Aorta (tissue), 5 donors: ENCODE data around the gene NGF. TPM values are rescaled to one million over a fixed set of nuclear protein-coding genes. Genes with fewer than 3 reads are reported as not detected.
A peak's percentile ranks its signal among the peaks of the same experiment; 100 is the strongest.
"Not testable (repeated sequence)": the region's sequence is repeated elsewhere in the genome, so short reads cannot be mapped to it uniquely, and the experiment has no call there.

ENCODE experiments used
- ATAC-seq: fragments of 200-7000 bp; cut with Tn5 transposase; one replicate; pipeline ENCODE4 v1.9.1; 2022; ENCODE audit warnings: moderate library complexity; ENCODE audit not compliant: low FRiP score
- DNase-seq, 2 donors: peaks; one replicate each; pipeline ENCODE4 v3.0.0-alpha.2; 2020
- H3K27ac ChIP-seq, 2 donors: one replicate each; pipeline ENCODE4 v1.5.1; 2013; ENCODE audit warnings: low read length in 2 of 2, mild to moderate bottlenecking in 2 of 2, moderate library complexity in 2 of 2, control low read depth in 1 of 2, inconsistent platforms in 1 of 2, low read depth in 1 of 2
- H3K27me3 ChIP-seq, 2 donors: one replicate each; pipeline ENCODE4 v1.6.1; 2013; ENCODE audit warnings: control low read depth in 1 of 2, low read length in 1 of 2, mild to moderate bottlenecking in 1 of 2, moderate library complexity in 1 of 2; ENCODE audit not compliant: insufficient read depth in 2 of 2, control insufficient read depth in 1 of 2
- H3K36me3 ChIP-seq, 2 donors: one replicate each; pipeline ENCODE4 v1.6.1; 2013; ENCODE audit warnings: control low read depth in 1 of 2, low read length in 1 of 2, mild to moderate bottlenecking in 1 of 2; ENCODE audit not compliant: insufficient read depth in 2 of 2, control insufficient read depth in 1 of 2
- H3K4me1 ChIP-seq, 2 donors: one replicate each; pipeline ENCODE4 v1.6.1; 2013; ENCODE audit warnings: low read length in 2 of 2, control low read depth in 1 of 2, mild to moderate bottlenecking in 1 of 2, moderate library complexity in 1 of 2; ENCODE audit not compliant: insufficient read depth in 2 of 2, control insufficient read depth in 1 of 2
- H3K4me3 ChIP-seq, 2 donors: one replicate each; pipeline ENCODE4 v1.5.1; 2013; ENCODE audit warnings: low read length in 2 of 2, control low read depth in 1 of 2, mild to moderate bottlenecking in 1 of 2
- H3K9me3 ChIP-seq: one replicate; pipeline ENCODE4 v1.6.1; 2013; ENCODE audit warnings: mild to moderate bottlenecking, low read length; ENCODE audit not compliant: control insufficient read depth
- WGBS, 2 donors: extraction: QIAGEN DNeasy Blood & Tissue Kit; methylation state at CpG; one replicate each; pipeline ENCODE4 v1.1.7; 2013; 5-methylcytosine and 5-hydroxymethylcytosine counted together
- intact Hi-C, 2 donors: fragments of 100-400 bp; cut with DNase I; formaldehyde crosslinking; loops; one replicate each; pipeline versions ENCODE4 v1.14.2 to v1.15.0; 2022
- long read RNA-seq, 2 donors: library from polyadenylated mRNA; unstranded; transcript quantifications; one replicate each; pipeline ENCODE4 v2.0.0, GENCODE V29; 2020 to 2021
- polyA plus RNA-seq, 2 donors: library from polyadenylated mRNA; stranded (reverse); fragments of 200-250 nt; gene quantifications; one replicate each; pipeline ENCODE4 v1.2.3, GENCODE V29; 2013
- total RNA-seq, 2 donors: library from RNA; stranded (reverse); fragmentation: NEBNext Ultra II Directional; extraction: Animal tissue kit (Norgen Biotek cat#: 25700); gene quantifications; one replicate each; pipeline ENCODE4 v1.2.1, GENCODE V29; 2021
- donor health status: healthy with polysubstance abuse.
- donor health status: Bipolar disorder and iron deficiency.
- donor health status: DM: no; HTN: no; CAD: no.
- donor health status: DM: no; HTN: no; CAD: no.
- donor health status: DM: yes; HTN: yes; CAD: no.

NGF gene
- 10 to 100 TPM; 10.2 to 17.2 TPM for total RNA-seq
- 10 to 100 TPM; 14.0 to 39.7 TPM for polyA plus RNA-seq
- long read RNA-seq, donor 1, transcript NGF-201 (3 exons, 1,047 nt), result major isoform, 19 of 55 reads
- long read RNA-seq, donor 1, partial matches to known transcripts, result 3 of 55 reads
- long read RNA-seq, donor 1, other reads (novel, unspliced or antisense), result 33 of 55 reads
- long read RNA-seq, donor 2, partial matches to known transcripts, result 0 of 24 reads
- long read RNA-seq, donor 2, other reads (novel, unspliced or antisense), result 22 of 24 reads

DNA sequence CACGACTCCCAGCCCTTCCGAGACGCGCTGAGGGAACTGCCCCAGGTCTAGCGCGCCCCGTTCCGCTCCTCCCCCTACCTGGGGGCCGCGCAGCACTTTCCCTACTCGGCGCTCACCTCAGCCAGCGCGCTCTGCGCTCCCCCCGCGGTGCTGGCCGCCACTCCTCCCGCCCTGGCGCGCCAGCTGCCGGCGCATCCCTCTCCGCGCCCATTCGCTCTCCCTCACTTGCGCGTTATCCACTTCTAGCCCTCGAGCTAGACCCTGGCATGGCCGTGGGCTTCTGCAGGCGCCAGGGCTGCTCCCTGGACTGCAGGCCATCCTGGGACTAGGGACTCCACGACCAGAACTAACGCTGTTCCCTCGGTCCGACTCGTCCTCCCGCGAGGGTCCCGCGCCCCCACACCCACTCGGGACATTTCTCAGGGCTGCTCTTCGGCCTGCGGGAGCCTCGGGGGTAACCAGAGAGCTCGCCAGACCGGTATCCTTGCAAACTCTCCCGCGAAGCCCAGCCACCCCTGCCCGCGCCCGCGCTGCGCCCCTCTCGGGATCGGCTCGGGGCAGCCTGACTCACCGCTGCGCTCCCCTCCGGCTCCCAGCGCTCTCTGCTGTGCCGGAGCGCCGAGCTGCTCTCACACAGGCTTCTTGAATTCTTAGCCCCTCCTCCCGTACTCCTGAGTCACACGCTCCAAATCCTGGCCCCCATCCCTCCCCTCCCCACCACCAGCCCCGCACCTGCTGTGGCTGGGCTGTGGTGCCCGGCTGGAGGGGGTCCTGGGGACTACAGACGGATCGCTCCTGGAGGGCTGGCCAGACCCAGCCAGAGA is at the start of gene NGF:
Gene NGF (minus strand): TSS at position 617 of the 824 bp plus-strand sequence. CDS start 51,454 bp downstream, outside the sequence.
- no peaks in the 10 kb centered on the region for H3K9me3 ChIP-seq
- peaks cover 0 to 14% of the 10 kb centered on the region in 2 donors for H3K4me1 ChIP-seq
- peak within 1 kb of the TSS in 1 of 2 donors; percentile 65 for H3K27ac ChIP-seq
- intact Hi-C loops, result loop anchor here (1.0 to 5.0 kb wide), 3 partner anchors 88 to 151 kb away; no protein-coding TSS in a partner anchor
- H3K4me3 ChIP-seq, result peak within 1 kb of the TSS; percentile 43 to 54
- no peaks in the 10 kb centered on the region for H3K36me3 ChIP-seq
- peak; percentile 81 to 92 for DNase-seq
- H3K27me3 ChIP-seq, result no peaks in the 10 kb centered on the region
- 0 to 1% methylated on average over 56 to 69 of the region's 69 CpGs for WGBS, 2 donors
- ATAC-seq, result peak; percentile 90

DNA sequence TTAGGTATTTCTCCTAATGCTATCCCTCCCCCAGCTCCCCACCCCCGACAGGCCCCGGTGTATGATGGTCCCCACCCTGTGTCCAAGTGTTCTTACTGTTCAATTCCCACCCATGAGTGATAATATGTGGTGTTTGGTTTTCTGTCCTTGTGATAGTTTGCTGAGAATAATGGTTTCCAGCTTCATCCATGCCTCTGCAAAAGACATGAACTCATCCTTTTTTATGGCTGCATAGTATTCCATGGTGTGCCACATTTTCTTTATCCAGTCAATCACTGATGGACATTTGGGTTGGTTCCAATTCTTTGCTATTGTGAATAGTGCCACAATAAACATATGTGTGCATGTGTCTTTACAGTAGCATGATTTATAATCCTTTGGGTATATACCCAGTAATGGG is 45.4 kb upstream of the NGF start:
- DNase-seq, ATAC-seq, H3K4me3 ChIP-seq, H3K4me1 ChIP-seq, H3K36me3 ChIP-seq, H3K27me3 ChIP-seq, intact Hi-C loops, H3K27ac ChIP-seq, H3K9me3 ChIP-seq: not testable (repeated sequence)
- WGBS, 2 donors, result 95 to 98% methylated on average over 2 of the region's 2 CpGs

DNA sequence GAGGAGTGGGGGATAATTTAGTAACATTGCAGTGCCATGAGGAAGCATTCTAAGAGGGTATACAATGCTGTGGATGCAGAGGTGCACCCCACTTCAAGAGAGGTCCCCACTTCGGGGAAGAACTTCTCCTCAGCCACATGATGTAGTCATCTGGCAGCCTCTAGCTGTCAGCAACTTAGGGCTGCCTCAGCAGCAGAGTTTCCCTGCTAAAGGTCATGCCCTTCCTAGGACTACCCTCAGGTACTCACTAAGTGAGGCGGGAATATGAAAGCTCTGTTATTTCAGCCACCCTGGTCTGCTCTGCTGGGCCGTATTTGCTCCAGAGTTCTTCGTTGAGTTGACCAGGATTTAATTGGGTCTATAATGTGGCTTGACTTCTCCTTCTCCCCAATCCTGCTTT is 41.9 kb upstream of the NGF start:
- Histone ChIP-seq H3K27ac (no peak overlapping the region), H3K4me1 (peaks cover 0 to 2% of the 10 kb centered on the region in 2 donors), H3K27me3 (no peaks in the 10 kb centered on the region), H3K9me3 (no peaks in the 10 kb centered on the region), H3K4me3 (no peak overlapping the region), H3K36me3 (no peaks in the 10 kb centered on the region)
- no peak for ATAC-seq
- DNase-seq, result no peak
- WGBS, 2 donors, result 90 to 96% methylated on average over 4 of the region's 4 CpGs
- intact Hi-C loops, result no loop called here

DNA sequence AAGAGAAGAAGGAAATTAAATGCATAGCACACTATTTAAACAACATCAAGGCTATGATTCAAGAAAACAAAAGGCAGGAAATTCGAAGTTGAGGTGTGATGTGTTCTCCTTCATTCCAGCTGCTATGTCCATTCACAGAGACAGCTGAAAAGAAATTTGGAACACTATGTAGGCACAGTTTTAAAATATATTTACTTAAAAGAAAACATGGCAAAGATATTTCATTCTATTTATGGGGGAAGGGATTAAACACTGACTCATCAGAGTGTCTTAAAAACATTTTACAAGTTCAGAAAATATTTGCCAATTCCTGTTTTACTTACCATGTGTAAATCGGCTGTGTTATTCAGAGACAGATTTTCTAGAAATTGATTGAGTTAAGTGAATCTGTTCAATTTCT is 39.4 kb upstream of the NGF start:
- DNase-seq (no peak), ATAC-seq (no peak)
- no peak overlapping the region for H3K27ac ChIP-seq
- peaks cover 0 to 2% of the 10 kb centered on the region in 2 donors for H3K4me1 ChIP-seq
- intact Hi-C loops, result no loop called here
- no peak overlapping the region for H3K4me3 ChIP-seq
- no peaks in the 10 kb centered on the region for H3K36me3 ChIP-seq
- no peaks in the 10 kb centered on the region for H3K9me3 ChIP-seq
- H3K27me3 ChIP-seq, result no peaks in the 10 kb centered on the region
- WGBS, 2 donors, result 13 to 18% methylated on average over 2 of the region's 2 CpGs

DNA sequence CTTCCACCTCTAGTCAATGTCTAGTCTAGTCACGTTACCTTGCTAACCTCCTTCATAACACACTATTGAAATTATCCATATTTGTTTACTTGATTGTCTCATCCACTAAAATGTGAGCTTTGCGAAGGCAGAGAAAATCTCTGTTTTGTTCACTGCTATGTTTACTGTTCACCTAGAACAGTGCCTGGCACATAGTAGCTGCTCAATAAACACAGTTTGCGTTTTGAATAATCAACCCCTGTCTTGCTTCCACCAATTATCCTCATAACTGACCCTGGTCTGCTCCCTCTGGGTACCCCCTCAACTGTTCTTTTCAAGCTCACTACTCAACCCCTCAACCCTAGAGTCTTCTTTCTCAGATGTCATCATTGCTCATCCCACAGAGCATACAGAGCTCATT is 36.5 kb upstream of the NGF start:
- intact Hi-C loops, result no loop called here
- ATAC-seq (no peak), DNase-seq (no peak)
- Histone ChIP-seq H3K4me1 (peaks cover 0 to 2% of the 10 kb centered on the region in 2 donors), H3K27me3 (no peaks in the 10 kb centered on the region), H3K4me3 (no peak overlapping the region), H3K36me3 (no peaks in the 10 kb centered on the region), H3K27ac (no peak overlapping the region), H3K9me3 (no peaks in the 10 kb centered on the region)
- 94 to 96% methylated on average over 3 of the region's 3 CpGs for WGBS, 2 donors

DNA sequence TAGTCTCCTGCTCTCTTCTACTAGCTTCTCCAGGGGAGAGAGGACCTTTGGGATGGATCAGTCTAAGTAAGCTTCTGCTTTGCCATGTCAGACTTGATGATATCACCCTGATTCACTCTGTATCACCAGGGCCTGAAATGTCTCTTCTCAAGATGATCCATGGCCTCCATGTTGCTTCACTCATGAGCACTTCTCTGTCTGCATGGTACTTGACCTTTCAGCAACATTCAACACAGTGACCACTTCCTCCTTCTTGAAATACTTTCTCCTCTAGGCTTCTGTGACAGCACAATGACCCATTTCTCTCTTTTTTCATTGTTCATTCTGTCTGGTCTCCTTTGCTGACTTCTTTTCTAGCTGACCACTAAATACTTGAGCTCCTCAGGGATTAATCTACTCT is 35.3 kb upstream of the NGF start:
- intact Hi-C loops, result no loop called here
- no peak for ATAC-seq

DNA sequence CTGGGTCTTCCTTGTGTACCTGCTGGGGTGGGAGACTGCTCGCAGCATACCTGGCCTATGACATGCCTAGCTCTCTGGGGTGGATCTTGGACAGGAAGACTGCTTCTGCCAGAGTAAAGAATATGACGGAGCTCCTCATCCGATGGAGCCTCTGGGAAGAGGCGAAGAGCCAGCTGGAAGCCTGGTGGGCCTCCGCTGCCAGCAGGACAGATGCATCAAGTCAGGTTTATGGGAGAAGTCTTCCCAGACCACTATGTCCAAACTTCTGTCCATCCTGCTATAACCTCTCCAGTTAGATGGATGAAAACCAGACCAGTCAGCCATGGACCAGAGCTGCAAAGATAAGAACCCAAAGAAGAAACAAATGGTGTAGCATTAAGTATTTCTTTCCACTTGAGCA is 27.7 kb upstream of the NGF start:
- no peaks in the 10 kb centered on the region for H3K27me3 ChIP-seq
- H3K9me3 ChIP-seq, result no peaks in the 10 kb centered on the region
- H3K27ac ChIP-seq, result no peak overlapping the region
- intact Hi-C loops, result no loop called here
- H3K36me3 ChIP-seq, result no peaks in the 10 kb centered on the region
- no peak for DNase-seq
- no peak for ATAC-seq
- H3K4me3 ChIP-seq, result no peak overlapping the region
- peaks cover 0 to 4% of the 10 kb centered on the region in 2 donors for H3K4me1 ChIP-seq
- WGBS, 2 donors, result 58 to 65% methylated on average over 5 of the region's 5 CpGs

More for the DNA sequence above, 35.3 kb upstream of the NGF start:
- H3K27ac ChIP-seq, result no peak overlapping the region
- no peak for DNase-seq
- H3K9me3 ChIP-seq, result no peaks in the 10 kb centered on the region
- H3K4me3 ChIP-seq, result no peak overlapping the region
- no peaks in the 10 kb centered on the region for H3K36me3 ChIP-seq
- peaks cover 0 to 2% of the 10 kb centered on the region in 2 donors for H3K4me1 ChIP-seq
- H3K27me3 ChIP-seq, result no peaks in the 10 kb centered on the region

DNA sequence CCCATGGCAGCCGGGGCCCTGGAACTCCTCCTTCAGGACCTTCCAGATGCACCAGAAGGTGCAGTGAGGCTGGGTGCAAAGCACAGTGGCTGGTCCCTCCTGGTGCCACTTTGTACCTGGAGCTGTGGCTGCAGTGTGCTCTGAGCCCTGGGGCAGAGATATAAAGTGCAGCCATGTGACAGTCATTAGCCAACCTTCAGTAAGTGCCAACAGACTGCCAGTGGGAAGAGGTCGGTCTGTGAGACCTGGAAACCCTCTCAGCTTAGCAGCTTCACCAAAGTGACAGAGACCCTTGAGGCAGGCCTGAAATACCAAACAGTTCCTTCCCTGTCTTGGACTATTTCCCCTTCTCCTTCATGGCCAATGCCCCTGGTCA is 26.7 kb upstream of the NGF start:
- intact Hi-C loops, result no loop called here
- no peaks in the 10 kb centered on the region for H3K27me3 ChIP-seq
- peak overlapping the region in 1 of 2 donors; percentile 13 for H3K27ac ChIP-seq
- no peaks in the 10 kb centered on the region for H3K9me3 ChIP-seq
- no peaks in the 10 kb centered on the region for H3K36me3 ChIP-seq
- ATAC-seq (peak; percentile 44), DNase-seq (no peak)
- peaks cover 0 to 4% of the 10 kb centered on the region in 2 donors for H3K4me1 ChIP-seq
- 22 to 28% methylated on average over 2 of the region's 2 CpGs for WGBS, 2 donors
- H3K4me3 ChIP-seq, result no peak overlapping the region
